HFF-Myc (cell line): Measurements from ENCODE around the gene CDR2.

Source experiments
- DNase-seq: peaks from one replicate; pipeline ENCODE4 v3.0.0-alpha.2; 2011; ENCODE audit warnings: low read depth; ENCODE audit errors: extremely low read depth
- H3K4me3 ChIP-seq: replicated peaks from 2 replicates; pipeline ENCODE4 v1.5.1; 2011; ENCODE audit warnings: low read depth, mild to moderate bottlenecking, control low read depth, low read length
- CTCF ChIP-seq: IDR thresholded peaks from 2 replicates; pipeline ENCODE4 v1.5.1; 2012; ENCODE audit warnings: mild to moderate bottlenecking, low read depth, low read length, control low read depth; ENCODE audit errors: missing control alignments

CDR2 gene

GRCh38 chr16:22316411-22316811 lies 58.0 kb downstream of the CDR2 start:
- H3K4me3 ChIP-seq = no peak overlapping the region
- no peak for TF ChIP-seq CTCF
- DNase-seq = no peak

- H3K4me3 ChIP-seq = no peak overlapping the region
- TF ChIP-seq CTCF = no peak
- DNase-seq = no peak
These were observed 58.4 kb downstream of the CDR2 start for GRCh38 chr16:22315979-22316378.

DNA sequence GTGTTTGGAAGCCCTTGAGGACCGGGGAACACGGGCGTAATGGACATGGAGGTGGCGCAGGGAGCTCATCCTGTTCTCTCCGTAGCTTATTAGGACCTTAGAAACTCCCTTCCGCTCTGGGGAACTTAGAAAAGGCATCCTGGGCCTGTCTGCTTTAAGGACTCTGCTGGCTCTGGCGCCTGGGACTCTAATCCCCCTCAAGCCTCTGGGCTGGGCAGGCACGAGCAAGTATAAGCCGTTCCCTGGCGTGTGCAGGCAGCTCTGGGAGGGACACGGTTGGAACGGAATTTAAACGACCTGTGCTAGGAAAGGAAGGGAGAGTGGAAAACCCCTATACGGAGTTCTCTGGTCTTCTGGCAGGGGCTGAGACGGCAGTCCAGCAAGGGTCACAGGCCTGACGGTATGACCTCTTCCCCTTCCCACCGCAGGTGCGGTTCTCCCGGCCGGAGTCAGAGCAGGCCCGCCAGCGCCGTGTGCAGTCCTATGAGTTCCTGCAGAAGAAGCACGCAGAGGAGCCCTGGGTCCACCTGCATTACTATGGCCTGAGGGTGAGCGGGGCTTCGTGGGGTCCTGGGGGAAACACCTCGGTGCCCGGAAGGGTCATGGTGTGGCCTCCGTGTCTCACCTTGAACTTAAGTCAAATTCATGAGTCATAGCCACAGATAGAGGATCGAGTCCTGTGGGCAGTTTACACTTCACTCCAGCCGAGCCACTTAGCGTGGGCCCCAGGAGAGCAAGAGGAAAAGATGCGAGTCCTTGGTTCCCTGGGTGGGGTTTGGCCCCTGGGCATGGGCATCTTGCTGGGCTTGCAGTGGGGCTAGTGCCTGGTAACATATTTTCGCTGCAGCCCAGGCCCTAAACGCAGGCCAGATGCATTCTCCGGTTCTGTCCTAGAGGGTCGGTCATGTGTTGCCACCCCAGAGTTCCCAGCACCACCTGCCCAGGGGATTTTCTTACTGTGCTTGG lies 59.5 kb downstream of the CDR2 start:
- TF ChIP-seq CTCF = no peak
- DNase-seq = no peak
- no peak overlapping the region for H3K4me3 ChIP-seq

- no peak for TF ChIP-seq CTCF
- no peak for DNase-seq
These were observed 60.4 kb downstream of the CDR2 start for GRCh38 chr16:22313876-22314470.

GRCh38 chr16:22312897-22313781 lies 61.3 kb downstream of the CDR2 start:
- no peak for DNase-seq
- H3K4me3 ChIP-seq = no peak overlapping the region
- TF ChIP-seq CTCF = no peak

More at GRCh38 chr16:22313876-22314470, 60.4 kb downstream of the CDR2 start:
- H3K4me3 ChIP-seq = no peak overlapping the region

- H3K4me3 ChIP-seq = no peak overlapping the region
- DNase-seq = no peak
- TF ChIP-seq CTCF = no peak
These were observed 62.9 kb downstream of the CDR2 start for GRCh38 chr16:22311520-22311919.
